HG03558 (cell line): ENCODE results near the gene SMIM13.

Experiments
- ATAC-seq: cut with Tn5 transposase; IDR thresholded peaks from one replicate; pipeline ENCODE4 v1.9.1; 2021; ENCODE audit warnings: moderate number of reproducible peaks; ENCODE audit not compliant: unreplicated experiment; ENCODE audit errors: extremely low read depth

Gene SMIM13

DNA sequence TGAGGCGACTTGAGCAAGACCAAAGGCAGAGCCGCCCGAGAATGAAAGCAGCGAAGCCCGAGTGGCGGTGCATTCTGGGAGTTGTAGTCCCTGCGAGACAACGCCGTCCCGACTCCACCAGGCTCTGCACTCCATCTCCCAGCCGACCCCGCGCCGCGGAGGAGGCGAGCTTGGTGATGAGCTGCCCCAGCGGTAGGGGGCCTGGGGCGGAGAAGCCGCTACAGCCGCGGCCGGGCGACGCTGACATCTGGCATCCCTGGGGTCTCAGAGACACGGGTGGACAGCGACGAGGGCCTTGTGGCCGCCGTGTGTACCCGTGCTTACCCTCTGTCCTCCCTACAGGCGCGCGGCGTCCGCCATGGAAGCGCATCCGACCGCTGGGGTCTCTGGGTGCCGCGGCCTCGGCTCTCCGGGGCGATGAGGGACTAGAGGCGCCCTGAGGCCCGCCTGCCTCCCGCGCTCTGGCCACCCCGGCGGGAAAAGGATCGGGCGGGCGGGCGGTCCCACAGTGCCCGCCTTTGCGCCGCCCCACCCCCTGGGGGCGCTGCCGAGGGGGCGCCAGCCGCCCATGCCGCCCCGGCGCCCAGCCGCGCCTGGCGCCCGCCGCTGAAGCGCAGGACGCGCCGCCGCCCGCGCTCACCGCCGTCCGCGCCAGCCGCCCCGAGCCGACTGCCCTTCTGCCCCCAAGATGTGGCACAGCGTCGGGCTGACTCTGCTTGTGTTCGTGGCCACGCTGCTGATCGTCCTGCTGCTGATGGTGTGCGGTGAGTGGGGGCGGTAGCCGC is at the start of gene SMIM13:
Gene SMIM13, plus strand, starts transcription at position 209 of the 785 bp plus-strand sequence. Its CDS starts 480 bp downstream, at position 689.
- peak; percentile 81 for ATAC-seq

DNA sequence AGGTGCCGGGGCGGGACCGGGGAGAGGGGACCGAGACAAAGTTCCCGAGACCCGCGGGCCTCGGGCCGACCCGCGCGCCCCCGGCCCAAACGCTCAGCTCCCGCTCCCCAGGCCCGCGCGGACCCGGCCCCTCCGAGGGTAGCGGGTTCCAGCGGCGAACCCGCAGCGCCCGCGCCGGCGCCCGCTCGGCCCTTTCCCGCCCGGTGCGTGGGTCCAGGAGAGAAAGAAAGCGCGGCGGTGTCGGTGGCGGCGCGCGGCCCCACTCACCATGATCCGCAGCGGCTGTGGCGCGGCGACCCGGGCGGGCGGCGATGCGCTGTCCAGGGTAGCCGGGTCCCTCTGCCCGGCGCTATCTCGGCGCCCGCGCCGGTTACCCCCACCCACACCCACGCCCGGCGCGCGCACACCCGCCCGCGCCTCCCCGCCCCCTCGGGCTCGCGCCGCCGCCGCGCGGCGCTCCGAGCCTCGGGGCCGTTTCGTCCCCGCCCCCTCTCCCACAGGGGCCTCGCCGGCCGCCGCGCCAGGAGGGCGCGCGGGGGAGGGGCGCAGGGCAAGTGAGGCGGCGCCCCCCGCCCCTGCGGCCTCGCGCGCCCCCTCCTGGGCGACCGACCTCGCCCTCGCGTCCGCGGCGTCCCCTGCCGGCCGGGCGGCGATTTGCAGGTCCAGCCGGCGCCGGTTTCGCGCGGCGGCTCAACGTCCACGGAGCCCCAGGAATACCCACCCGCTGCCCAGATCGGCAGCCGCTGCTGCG is 49.5 kb upstream of the SMIM13 start, which contains the start of gene ELOVL2:
Gene ELOVL2, minus strand, starts transcription at position 345 of the 751 bp plus-strand sequence. Its CDS starts 75 bp downstream, at position 270.
- ATAC-seq: no peak

DNA sequence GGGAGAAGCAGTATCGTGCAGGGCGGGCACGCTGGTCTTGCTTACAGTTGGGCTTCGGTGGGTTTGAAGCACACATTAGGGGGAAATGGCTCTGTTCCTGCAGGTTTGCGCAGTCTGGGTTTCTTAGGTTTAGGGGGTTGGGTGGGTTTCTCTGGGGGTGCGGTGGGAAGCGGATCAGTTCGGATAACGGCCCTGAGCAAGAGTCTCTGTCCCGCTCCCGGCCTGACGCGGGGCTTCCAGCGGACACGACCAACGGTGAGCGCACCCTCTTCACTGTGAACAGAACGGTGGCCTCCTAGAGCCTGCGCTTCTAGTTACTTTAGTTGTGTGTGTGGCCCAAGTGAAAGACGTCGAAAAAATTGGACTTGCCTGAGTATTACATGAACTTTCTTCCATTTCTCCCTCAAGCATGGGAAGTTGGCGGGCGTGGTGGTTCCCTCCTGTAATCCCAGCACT is 48.9 kb upstream of the SMIM13 start:
- ATAC-seq: no peak

DNA sequence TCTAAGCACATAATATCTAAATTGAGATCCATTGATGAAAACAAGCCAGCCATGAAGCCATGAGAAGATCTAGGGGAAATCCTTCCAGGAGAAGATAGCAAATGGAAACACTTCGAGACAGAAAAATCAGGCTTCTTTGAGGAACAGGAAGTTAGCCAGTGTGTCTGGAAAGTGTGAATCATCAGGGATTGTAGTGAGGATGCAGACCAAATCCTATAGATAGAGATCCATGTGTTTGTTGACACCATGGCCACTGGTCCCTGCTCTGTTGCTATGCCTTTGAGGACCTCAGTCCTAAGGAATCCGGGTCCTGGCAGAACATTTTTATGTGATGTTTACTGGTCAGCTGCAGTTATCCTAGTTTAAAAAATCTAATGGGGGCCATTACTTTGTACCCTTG is 42.9 kb upstream of the SMIM13 start:
- no peak for ATAC-seq

DNA sequence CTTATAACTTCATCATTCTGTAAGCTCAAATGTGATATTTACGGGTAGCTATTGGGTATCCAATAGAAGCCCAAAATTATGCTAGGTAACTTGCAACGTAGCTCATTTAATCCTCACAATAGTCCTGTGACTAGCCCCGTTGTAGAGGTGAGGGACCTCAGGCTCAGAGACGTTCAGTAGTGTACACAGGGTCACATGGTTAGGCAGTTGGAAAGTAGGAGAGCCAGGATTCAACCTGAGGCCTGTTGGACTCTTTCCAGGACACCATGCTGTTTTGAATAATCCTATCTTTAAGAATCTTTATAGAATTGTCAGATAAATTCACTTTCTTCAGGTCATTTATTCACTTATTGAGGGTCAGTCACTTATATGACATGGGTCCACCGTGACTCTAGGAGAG is 40.3 kb upstream of the SMIM13 start:
- no peak for ATAC-seq

DNA sequence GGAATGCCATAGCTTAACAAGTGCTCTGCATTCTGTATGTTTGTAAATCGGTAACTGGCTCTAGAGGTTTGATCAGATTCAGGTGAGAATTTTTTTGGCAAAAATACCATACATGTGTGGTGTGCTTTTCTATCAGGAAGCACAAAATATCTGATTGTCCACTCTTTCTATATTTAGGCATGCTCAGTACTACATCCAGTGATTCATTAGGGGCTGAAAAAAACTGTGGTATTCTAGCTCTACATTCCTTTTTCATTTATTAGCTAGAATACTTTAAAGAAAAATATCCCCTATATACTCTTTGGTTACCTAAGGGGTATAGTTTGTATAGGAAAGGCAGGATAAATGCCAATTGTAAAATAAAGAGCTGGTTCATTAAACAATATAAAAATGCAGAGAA is 38.9 kb upstream of the SMIM13 start:
- no peak for ATAC-seq

DNA sequence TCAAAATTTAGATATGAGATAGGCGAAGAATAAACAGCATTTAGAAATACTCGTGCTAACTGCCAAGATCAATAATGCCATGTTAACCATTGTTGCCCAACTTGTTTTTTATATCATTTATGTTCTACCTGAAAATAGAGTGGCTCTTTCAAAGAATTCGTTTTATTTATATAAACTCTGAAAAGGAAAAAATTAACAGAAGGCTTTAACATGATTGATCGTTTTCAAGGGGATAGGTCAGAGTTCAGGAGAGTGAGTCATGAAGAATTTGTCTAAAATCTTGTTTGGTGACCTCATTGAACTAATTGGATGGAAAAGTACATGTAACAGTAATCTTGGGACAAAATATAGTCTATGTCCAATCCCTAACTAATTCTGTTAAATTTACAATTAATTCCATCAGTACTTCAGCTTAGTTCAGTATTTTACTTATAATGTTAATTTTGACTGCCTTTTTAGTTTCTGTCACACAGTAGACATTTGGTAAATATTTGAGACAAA is 38.5 kb upstream of the SMIM13 start:
- ATAC-seq: no peak

DNA sequence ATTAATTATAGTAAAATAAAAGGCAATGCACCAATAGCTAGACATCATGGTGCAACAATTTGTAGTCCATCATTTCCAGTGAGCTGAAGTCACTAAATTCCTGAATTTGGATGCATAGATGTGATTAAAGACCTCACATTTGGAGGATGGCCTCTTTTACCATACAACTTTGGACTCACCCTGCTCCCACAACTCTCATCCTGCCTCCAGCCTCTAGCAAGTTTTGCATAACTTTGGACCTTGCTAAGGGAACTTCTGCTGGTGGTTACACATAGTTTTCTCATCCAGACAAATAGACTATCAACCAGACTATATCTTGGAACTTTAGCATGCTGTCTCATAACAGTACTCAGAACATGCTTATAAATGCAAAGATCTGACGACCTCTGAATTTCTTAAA is 36.8 kb upstream of the SMIM13 start:
- ATAC-seq: no peak

DNA sequence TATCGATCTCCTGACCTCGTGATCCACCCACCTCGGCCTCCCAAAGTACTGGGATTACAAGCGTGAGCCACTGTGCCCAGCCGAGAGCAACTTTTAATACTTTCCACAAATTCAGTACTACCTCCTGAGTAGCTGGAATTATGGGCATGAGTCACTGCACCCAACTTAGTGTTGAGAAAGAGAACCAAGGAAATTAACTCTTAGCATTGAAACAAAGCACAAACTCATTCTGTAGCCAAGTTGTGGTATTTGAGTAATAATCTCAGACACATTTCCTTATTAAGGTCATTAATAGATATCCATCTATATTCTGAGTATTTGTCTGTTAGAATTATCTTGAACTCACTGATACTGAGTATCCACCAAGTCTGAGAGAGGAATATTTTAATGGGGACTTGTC is 35.2 kb upstream of the SMIM13 start:
- ATAC-seq: no peak

DNA sequence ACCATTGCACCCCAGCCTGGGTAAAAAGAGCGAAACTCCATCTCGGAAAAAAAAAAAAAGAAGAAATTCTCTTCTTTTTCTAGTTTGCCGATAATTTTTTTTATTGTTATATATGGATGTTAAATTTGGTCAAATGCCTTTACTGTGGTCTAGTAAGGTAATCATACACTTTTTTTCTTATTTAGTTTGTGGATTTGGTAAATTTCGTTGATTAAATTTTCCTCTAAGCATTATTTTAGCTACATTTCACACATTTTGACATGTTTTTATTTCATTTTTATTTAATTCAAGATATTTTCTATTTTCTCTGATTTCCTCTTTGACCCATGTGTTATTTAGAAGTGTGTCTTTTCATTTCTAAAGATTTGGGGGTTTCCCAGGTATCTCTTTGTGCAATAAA is 31.6 kb upstream of the SMIM13 start:
- ATAC-seq: no peak

DNA sequence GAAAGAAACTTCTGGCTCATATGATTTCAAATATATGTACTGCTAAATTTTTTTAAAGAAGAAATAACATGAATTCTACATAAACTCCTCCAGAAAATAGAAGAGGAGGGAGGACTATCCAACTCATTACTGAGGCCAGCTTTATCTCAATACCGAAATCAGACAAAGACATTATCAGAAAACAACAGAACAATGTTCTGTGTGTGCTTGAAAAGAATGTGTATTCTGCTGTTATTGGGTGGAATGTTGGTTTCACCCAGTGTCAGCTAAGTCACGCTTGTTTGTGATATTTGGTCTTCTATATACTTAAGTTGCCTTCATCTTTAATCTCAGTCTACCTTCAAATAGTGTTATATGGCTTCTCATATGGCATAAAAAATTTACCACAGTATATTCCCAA is 30.9 kb upstream of the SMIM13 start:
- ATAC-seq: no peak

DNA sequence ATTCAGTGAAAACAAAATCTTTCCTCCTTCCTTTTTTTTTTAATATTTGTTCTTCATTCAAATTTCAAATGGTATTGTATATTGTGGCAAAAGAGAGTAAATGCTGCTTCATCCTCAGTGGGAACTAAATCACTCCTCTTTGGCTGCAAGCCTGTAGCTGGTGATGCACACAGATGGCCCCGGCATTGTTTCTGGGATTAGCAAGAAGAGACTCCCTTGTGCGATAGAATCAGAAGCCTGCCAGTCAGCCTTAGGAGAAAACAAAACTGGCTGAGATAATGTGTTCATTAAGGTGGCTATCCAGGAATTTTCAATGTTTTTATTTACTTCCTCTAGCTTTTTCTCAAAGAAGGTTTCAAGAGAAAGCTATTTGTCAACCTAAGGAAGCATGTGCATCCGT is 28.8 kb upstream of the SMIM13 start:
- ATAC-seq: no peak

DNA sequence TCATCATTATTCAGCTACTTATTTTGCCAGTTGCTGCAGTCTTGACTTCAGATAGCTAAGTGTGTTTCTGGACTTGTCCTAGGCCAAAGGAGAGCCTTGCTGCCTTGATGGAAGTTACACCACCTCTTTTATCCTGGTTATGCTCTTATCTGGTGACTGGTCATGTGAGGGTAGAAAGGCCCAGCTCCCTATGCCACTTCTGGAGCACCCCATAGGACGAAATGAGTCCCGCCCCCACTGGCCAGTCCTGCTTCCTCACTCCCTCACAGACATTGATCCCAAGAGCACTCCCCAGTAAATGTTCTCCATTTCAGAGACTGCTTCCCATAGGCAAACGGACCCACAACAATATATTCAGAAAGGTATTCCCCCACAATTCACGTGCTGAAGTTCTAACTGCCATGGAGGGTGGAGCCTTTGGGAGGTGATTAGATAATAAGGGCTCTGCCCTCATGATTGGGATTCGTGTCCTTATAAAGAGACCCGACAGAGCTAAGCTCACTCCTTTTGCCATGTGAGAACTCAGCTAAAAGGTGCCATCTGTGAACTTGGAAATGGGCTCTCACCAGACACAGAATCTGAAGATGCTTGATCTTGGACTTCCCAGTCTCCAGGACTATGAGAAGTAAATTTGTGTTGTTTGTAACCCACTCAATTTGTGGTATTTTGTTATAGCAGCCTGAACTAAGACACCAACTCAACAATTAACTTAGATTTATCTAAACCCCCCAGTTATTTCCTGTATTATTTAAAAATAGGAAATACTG is 28.0 kb upstream of the SMIM13 start:
- no peak for ATAC-seq

DNA sequence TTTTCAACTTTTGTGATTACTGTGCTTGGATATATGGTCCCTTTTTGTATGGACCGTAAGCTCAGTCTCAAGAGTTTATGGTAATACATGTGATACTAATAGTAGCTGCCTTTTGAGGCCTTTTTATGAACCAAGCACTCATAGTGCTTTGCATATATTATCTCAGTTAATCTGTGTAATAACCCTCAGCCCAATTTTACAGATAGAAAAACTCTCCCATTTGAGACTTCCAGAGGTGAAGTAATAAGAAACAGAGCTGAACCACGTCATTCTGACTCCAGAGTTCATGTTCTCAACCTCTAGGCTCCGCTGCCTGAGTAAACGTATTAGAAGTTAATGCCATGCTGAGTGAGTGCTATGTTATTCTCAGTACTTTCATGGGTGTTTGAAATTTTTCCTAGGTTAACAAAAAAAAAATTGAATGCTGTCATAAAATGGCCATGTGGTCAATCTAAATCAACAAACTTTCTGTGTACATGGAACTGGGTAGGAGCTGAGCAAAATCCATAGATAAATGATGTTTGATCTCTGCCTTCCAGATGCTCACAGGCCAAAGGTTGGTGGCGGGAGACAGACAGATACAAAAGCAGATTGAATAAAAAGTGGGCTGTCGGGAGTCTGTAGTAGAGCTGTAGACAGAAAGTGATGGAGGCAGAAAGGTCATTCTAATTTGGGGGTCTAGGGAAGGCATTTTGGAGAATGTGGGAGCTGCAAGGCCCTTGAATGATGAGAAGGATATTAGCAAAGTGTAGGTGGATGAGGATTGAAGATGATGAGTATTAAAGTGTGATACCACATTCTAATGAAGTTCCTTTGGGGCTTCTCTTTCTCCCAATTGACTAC is 26.9 kb upstream of the SMIM13 start:
- ATAC-seq: no peak

DNA sequence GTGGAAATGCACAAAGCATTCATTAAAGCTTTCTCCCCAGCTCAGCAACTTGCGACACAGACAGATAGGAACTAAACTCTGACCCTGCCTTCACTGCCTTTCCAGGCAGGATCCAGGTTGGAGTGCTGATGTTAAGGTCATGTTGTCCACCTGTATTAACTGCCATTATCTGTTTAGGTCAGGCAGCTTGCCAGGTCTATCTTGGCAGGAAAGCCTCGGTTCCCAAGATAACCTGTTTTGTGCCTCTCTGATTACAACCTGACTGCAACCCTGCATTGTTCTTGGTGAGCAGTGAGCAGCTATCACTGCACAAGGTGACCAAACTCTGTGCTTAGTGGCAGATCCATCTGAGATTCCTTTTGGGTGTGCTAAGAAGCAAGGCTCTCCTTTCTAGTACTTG is 26.3 kb upstream of the SMIM13 start:
- no peak for ATAC-seq

DNA sequence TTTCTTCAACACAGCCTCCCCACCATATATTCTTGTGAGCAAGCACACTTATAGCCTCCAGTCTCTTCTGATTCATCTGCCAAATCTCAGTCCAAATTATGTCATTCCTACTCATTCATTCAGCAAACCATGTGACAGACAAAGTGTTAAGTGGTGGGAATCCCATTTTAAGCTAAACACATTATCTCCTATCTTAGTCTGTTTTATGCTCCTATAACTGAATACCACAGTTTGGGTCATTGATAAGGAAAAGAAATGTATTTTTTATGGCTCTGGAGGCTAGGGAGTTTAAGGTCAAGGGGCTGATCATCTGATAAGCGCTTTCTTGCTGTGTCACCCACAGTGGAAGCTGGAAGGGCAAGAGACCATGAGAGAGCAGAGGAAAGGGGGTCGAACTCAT is 23.9 kb upstream of the SMIM13 start:
- no peak for ATAC-seq

DNA sequence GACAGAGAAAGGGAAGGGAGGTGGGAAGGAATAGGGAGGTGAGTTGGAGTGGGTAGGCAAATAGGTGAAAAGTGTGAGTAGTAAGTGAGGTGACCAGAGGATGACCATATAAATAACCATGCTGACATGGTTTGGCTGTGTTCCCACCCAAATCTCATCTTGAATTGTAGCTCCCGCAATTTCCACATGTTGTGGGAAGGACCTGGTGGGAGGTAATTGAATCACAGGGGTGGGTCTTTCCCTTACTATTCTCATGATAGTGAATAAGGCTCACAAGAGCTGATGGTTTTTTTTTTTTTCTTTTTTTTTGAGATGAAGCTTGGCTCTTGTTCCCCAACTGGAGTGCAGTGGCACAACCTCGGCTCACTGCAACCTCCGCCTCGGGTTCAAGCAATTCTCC is 21.5 kb upstream of the SMIM13 start:
- no peak for ATAC-seq

DNA sequence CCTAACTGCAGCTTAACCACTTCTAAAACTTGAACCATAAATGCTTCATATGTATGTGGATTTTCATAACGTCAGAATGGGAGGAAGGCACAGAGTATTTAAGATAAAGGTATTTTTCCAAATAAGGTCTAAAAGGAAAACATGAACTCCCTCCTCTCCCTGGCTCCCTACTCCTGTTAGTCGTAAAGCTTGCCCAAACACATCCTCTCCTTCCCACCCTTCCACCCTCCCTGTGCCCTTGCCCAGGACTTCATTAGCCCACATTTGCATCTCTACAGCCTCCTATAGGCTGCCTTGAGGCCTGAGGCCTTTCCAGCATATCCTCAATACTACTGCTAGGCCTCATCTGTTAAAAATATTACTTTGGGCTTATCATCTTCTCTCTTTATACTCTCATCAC is 17.1 kb upstream of the SMIM13 start:
- no peak for ATAC-seq

DNA sequence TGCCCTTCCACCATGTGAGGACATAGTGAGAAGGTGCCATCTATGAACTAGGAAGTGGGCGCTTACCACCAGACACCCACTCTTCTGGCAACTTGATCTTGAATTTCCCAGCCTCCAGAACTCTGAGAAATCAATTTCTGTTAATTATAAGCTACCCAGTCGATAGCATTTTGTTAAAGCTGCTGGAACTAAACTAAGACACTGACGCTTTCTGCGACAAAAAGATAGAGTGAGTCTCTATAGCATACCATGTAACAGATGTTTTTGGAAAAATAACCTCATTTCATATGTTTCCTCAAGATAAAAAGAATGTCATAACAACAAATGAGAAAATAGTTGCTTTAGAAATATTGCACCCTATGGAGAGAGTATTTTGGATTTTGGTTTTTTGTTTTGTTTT is 15.4 kb upstream of the SMIM13 start:
- ATAC-seq: no peak

DNA sequence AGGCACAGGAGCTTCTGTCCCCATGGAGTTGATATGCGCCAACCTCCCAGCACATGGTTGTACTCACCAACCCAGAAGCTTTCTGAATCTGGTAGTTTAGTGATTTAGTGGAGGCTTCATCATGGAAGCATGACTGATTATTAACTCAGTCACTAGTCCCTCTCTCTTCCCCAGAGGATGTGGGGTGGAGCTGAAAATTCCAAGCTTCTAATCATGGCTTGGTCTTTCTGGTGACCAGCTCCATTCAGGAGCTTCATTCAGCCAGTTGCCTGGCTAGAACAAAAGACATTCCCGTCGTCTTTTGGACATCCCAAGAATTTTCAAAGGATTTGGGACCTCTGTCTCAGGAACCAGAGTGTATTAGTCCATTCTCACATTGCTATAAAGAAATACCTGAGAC is 13.3 kb upstream of the SMIM13 start:
- no peak for ATAC-seq
